BLaER1 (cell line): ENCODE data around the gene CBR4.

ENCODE experiments used
- H3K27ac ChIP-seq: shearing (Covaris generic); formaldehyde crosslinking; 2 replicates; pipeline ENCODE4 v1.8.1; 2022
- H3K27me3 ChIP-seq: shearing (Covaris generic); formaldehyde crosslinking; 2 replicates; pipeline ENCODE4 v1.8.1; 2022
- H3K36me3 ChIP-seq: shearing (Covaris generic); formaldehyde crosslinking; 2 replicates; pipeline ENCODE4 v1.8.1; 2022
- H3K4me1 ChIP-seq: shearing (Covaris generic); formaldehyde crosslinking; 2 replicates; pipeline ENCODE4 v1.8.1; 2022
- H3K4me2 ChIP-seq: shearing (Covaris generic); formaldehyde crosslinking; 2 replicates; pipeline ENCODE4 v1.8.1; 2022
- H3K4me3 ChIP-seq: shearing (Covaris generic); formaldehyde crosslinking; 2 replicates; pipeline ENCODE4 v1.8.1; 2022
- H3K9ac ChIP-seq: shearing (Covaris generic); formaldehyde crosslinking; 2 replicates; pipeline ENCODE4 v1.8.1; 2022
- H3K9me3 ChIP-seq: shearing (Covaris generic); formaldehyde crosslinking; 2 replicates; pipeline ENCODE4 v1.8.1; 2022
- H4K20me1 ChIP-seq: shearing (Covaris generic); formaldehyde crosslinking; 2 replicates; pipeline ENCODE4 v1.8.1; 2022
- Cebpa-rat ChIP-seq: shearing (Covaris generic); IDR thresholded peaks from 2 replicates; pipeline ENCODE4 v1.8.1; 2022

CBR4 gene

DNA sequence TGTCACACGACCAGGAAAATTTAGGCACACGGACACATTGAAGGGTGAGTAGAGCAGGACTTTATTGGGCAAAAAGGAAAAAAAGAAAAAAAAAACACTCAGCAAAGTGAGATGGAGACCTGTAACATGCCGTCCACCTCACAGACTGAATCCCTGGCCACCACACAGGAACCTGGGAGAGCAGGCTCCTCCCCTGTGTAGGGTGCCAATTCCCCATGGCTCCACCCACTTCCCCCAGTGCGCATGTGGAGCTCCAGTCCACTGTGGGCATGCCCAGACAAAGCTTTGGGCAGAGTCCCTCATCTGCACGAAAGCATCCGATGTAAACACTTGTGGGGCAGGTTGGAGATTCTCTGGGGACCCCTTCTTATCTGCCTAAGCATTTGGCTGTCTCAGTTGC, 23.6 kb upstream of the CBR4 start:
- Histone ChIP-seq H3K36me3 (no peaks in the 10 kb centered on the region), H3K4me2 (no peak overlapping the region), H3K4me1 (no peaks in the 10 kb centered on the region), H3K27ac (no peak overlapping the region), H4K20me1 (no peaks in the 10 kb centered on the region), H3K9me3 (no peaks in the 10 kb centered on the region), H3K9ac (no peak overlapping the region), H3K4me3 (no peak overlapping the region), H3K27me3 (no peaks in the 10 kb centered on the region)
- no peak for TF ChIP-seq Cebpa-rat

DNA sequence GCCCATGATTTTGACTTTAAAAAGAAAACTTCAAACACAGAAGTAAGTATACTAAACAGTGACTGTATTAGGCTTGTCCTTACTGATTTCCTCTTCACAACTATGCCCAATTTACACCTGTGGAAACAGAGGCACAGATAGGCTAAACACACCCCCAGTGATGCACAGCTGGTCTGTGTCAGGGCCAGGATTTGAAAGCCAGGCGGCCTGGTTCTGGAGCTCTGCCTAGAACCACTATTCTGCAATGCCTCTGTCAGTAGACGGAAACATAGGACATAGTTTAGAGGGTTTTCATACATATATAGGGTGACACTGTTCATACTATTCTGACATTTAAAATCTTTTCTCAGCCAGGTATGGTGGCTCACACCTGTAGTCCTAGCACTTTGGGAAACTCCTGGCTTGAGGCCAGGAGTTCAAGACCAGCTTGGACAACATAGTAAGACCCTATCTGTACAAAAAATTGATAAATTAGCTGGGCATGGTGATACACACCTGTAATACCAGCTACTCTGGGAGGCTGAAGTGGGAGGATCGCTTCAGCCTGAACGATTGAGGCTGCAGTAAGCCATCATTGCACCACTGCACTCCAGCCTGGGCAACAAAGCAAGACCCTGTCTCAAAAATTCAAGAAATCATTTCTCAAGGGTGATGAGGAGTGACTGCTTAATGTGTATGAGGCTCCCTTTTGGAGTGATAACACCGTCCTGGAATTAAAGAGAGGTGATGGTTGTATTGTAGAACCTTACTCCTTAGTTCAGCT, 23.0 kb upstream of the CBR4 start:
- H3K4me2 ChIP-seq, result no peak overlapping the region
- no peaks in the 10 kb centered on the region for H3K27me3 ChIP-seq
- H3K36me3 ChIP-seq, result no peaks in the 10 kb centered on the region
- no peak for TF ChIP-seq Cebpa-rat
- no peak overlapping the region for H3K9ac ChIP-seq
- H3K4me1 ChIP-seq, result no peaks in the 10 kb centered on the region
- H3K27ac ChIP-seq, result no peak overlapping the region
- no peak overlapping the region for H3K4me3 ChIP-seq
- no peaks in the 10 kb centered on the region for H3K9me3 ChIP-seq
- no peaks in the 10 kb centered on the region for H4K20me1 ChIP-seq

DNA sequence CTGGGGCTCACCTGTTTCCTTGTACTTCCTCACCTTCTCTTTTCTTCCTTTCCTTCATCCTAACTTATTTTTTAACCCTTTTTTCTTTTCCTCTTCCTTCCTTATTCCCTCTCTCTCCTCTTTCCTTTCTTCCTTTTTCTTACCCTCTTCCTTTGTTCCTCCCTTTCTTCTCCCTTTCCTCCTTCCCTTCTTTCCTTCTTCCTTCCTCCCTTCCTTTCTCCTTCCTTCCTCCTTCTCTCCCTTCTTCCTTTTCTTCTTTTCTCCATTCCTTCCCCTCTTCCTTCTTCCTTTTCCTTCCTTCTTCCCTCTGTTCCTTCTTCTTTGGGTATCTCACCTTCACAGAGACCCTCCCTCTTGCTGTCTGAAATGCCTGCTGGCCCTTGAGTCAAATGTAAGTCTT, 22.1 kb upstream of the CBR4 start:
- no peaks in the 10 kb centered on the region for H3K27me3 ChIP-seq
- H3K4me3 ChIP-seq, result no peak overlapping the region
- no peaks in the 10 kb centered on the region for H3K36me3 ChIP-seq
- H3K9me3 ChIP-seq, result no peaks in the 10 kb centered on the region
- H3K9ac ChIP-seq, result no peak overlapping the region
- no peak for TF ChIP-seq Cebpa-rat
- H4K20me1 ChIP-seq, result no peaks in the 10 kb centered on the region
- H3K4me1 ChIP-seq, result no peaks in the 10 kb centered on the region
- no peak overlapping the region for H3K27ac ChIP-seq
- H3K4me2 ChIP-seq, result no peak overlapping the region

DNA sequence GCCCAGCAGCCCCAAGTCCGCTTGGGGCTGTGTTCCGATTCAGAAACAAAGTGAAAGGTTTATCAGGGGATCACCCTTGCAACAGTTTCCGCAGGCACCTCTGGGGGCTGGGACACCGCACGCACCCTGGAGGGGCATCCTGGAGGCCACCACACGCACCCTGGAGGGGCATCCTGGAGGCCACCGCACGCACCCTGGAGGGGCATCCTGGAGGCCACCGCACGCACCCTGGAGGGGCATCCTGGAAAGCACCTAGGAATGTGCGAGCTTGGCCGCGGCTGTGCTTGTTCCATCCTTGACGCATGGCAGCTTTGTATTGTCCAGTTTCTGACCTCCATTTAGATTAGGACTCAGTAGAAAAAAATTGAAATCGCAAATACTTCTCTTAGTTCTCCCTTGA, 21.3 kb upstream of the CBR4 start:
- Histone ChIP-seq H3K9me3 (no peaks in the 10 kb centered on the region), H3K4me3 (no peak overlapping the region), H3K27me3 (no peaks in the 10 kb centered on the region), H3K27ac (no peak overlapping the region), H3K4me2 (no peak overlapping the region), H3K4me1 (no peaks in the 10 kb centered on the region), H3K36me3 (no peaks in the 10 kb centered on the region), H4K20me1 (no peaks in the 10 kb centered on the region), H3K9ac (no peak overlapping the region)
- no peak for TF ChIP-seq Cebpa-rat

DNA sequence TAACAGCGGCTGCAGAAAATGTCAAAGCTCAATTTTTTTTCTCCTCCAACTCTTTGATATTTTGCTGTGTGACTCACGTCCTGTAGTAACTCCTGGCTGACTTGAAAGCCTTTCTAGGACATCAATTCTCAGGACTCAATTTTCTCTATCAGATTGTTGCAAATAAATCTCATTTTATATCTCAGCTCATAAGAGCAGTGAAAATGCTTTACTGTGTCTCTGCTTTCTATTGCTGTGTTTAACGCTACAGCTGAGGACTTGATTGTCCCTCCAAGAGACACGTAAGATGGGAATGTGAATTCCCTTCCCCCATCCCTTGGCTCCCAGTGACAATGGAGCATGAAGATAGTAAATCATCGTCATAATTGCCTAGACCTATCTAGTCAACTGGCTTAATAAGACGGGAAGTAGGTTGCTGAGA, 20.5 kb upstream of the CBR4 start:
- no peak overlapping the region for H3K4me2 ChIP-seq

DNA sequence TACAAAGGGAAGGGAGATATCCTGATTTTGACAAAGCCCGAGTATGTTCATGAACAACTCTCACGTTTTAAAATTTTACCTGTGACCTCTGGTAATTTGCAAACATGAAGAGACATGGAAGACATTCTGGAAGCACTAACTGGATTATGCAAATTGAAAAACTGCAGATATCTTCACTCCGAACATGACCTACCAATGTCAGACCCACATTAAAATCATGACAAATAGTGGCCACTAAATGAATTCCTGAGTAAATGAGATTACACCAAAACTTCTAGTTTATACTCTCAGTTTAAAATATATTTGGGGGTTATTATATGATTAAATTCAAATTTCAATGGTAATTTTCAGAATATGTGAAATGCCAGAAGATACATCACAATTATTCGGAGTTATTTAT, 19.9 kb upstream of the CBR4 start:
- Histone ChIP-seq H3K9me3 (no peaks in the 10 kb centered on the region), H3K4me2 (no peak overlapping the region), H3K27ac (no peak overlapping the region), H3K36me3 (no peaks in the 10 kb centered on the region), H3K9ac (no peak overlapping the region), H3K4me1 (no peaks in the 10 kb centered on the region), H3K4me3 (no peak overlapping the region), H4K20me1 (no peaks in the 10 kb centered on the region), H3K27me3 (no peaks in the 10 kb centered on the region)
- TF ChIP-seq Cebpa-rat, result no peak

More for the DNA sequence above, 20.5 kb upstream of the CBR4 start:
- H3K9me3 ChIP-seq, result no peaks in the 10 kb centered on the region
- TF ChIP-seq Cebpa-rat, result no peak
- H3K27ac ChIP-seq, result no peak overlapping the region
- H4K20me1 ChIP-seq, result no peaks in the 10 kb centered on the region
- H3K4me3 ChIP-seq, result no peak overlapping the region
- no peaks in the 10 kb centered on the region for H3K27me3 ChIP-seq
- H3K9ac ChIP-seq, result no peak overlapping the region
- H3K36me3 ChIP-seq, result no peaks in the 10 kb centered on the region
- H3K4me1 ChIP-seq, result no peaks in the 10 kb centered on the region

DNA sequence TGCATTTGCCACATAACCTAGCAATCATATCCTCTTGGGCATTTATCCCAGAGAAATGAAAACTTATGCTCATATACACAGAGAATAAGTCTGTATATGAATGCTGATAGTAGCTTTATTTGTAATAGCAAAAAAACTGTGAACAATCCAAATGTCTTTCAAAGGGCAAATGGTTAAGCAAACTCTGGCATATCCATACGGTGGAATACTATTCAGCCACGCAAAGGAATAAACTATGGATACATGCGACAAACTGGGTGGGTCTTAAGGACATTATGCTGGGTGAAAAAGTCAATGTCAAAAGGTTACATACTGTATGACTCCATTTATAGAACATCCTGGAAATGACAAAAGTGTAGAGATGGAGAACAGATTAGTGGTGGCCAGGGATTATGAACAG, 17.6 kb upstream of the CBR4 start:
- Histone ChIP-seq H3K9me3 (no peaks in the 10 kb centered on the region), H3K4me1 (no peaks in the 10 kb centered on the region), H3K4me3 (no peak overlapping the region), H4K20me1 (no peaks in the 10 kb centered on the region), H3K4me2 (no peak overlapping the region), H3K9ac (no peak overlapping the region), H3K27me3 (no peaks in the 10 kb centered on the region), H3K27ac (no peak overlapping the region), H3K36me3 (no peaks in the 10 kb centered on the region)
- no peak for TF ChIP-seq Cebpa-rat

DNA sequence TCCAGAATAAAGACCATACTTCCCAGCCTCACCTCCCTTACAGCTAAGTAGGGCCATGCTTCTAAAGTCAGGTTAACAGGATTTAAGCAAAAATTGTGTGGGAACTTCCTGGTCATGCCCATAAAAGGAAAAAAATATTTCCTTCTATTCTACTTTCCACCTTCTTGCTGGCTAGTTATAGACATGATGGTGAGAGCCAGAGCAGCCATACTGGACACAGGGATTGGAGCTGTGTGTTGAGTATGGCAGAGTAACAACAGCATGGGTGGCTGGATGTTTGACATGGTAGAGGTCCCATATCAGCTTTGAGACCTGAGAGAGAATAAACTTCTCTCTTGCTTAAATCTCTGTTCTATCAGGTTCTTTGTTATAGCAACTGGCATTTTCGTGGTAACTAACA, 15.1 kb upstream of the CBR4 start:
- H3K9ac ChIP-seq, result no peak overlapping the region
- H3K36me3 ChIP-seq, result no peaks in the 10 kb centered on the region
- no peaks in the 10 kb centered on the region for H3K9me3 ChIP-seq
- H3K4me2 ChIP-seq, result no peak overlapping the region
- no peak for TF ChIP-seq Cebpa-rat
- H3K27me3 ChIP-seq, result no peaks in the 10 kb centered on the region
- no peak overlapping the region for H3K27ac ChIP-seq
- peaks cover 6% of the 10 kb centered on the region; the same call in 1 of the 2 replicates for H3K4me1 ChIP-seq
- no peaks in the 10 kb centered on the region for H4K20me1 ChIP-seq
- no peak overlapping the region for H3K4me3 ChIP-seq

DNA sequence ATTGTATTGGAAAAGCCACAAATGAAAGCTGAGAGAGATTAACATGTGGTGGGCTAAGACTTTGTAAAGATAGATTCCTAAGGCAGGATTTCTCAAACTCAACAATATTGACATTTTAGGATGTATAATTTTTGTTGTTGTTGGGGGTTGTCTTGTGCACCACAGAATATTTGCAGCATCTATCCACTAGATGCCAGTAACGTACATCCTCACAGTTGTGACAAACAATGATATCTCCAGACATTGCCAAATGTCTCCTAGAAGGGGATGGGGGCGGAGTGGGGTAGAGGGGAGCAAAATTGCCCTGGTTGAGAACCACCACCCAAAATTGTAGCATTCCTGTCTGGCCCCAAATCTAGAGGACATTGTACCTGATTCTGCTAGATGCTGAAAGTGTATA, 14.7 kb upstream of the CBR4 start:
- H3K9ac ChIP-seq, result no peak overlapping the region
- no peaks in the 10 kb centered on the region for H4K20me1 ChIP-seq
- H3K27me3 ChIP-seq, result no peaks in the 10 kb centered on the region
- H3K9me3 ChIP-seq, result no peaks in the 10 kb centered on the region
- TF ChIP-seq Cebpa-rat, result no peak
- peaks cover 6% of the 10 kb centered on the region; the same call in 1 of the 2 replicates for H3K4me1 ChIP-seq
- H3K4me3 ChIP-seq, result no peak overlapping the region
- no peak overlapping the region for H3K4me2 ChIP-seq
- no peaks in the 10 kb centered on the region for H3K36me3 ChIP-seq
- no peak overlapping the region for H3K27ac ChIP-seq

DNA sequence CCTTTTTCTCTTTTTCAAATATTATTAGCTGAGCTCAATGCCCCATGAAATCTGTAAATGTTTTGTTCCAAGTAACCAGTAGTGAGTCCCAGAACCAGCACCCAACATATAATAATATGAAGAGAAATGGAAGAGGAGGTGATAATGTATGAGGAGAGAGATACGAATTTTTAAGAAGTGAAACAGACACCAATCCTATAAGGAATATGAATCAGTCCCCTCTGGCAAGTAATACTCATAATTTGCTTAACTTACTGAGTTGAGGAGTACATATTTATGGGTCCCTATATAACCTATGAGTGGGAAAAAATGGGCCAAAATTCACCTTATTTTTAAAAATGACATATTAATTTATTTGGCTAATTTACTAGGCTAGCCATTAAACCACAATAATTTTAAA, 8.4 kb upstream of the CBR4 start:
- Histone ChIP-seq H3K4me2 (no peak overlapping the region), H4K20me1 (no peaks in the 10 kb centered on the region), H3K4me3 (no peak overlapping the region), H3K4me1 (peaks cover 6% of the 10 kb centered on the region; the same call in 1 of the 2 replicates), H3K27me3 (no peaks in the 10 kb centered on the region), H3K9ac (no peak overlapping the region), H3K36me3 (no peaks in the 10 kb centered on the region), H3K27ac (no peak overlapping the region), H3K9me3 (no peaks in the 10 kb centered on the region)
- no peak for TF ChIP-seq Cebpa-rat

DNA sequence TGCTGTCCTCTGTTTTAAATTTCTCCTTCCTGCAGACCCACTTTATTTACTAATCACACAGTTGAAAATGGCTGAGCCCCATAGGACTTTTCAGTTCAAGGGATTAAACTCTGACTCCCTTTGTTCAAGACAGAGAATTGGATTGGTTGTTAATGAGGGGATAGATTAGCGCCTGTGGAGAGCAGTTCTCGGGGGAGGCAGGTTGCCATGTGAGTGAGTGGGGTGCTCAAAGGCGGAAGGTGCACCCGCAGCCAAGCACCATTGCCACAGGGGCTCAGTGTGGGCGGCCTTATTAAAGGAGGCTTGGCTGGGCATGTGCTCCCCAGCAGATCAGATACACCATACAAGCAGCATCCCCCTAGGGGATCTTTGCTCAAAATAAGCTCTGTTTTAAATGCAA, 7.9 kb upstream of the CBR4 start:
- no peak overlapping the region for H3K4me3 ChIP-seq
- no peaks in the 10 kb centered on the region for H3K9me3 ChIP-seq
- H3K4me1 ChIP-seq, result peaks cover 6% of the 10 kb centered on the region; the same call in 1 of the 2 replicates
- H3K4me2 ChIP-seq, result no peak overlapping the region
- H3K9ac ChIP-seq, result no peak overlapping the region
- H4K20me1 ChIP-seq, result no peaks in the 10 kb centered on the region
- no peak overlapping the region for H3K27ac ChIP-seq
- no peaks in the 10 kb centered on the region for H3K27me3 ChIP-seq
- H3K36me3 ChIP-seq, result no peaks in the 10 kb centered on the region
- no peak for TF ChIP-seq Cebpa-rat
